Measurements from ENCODE around the gene CTDP1.

The CTDP1 gene, protein sequence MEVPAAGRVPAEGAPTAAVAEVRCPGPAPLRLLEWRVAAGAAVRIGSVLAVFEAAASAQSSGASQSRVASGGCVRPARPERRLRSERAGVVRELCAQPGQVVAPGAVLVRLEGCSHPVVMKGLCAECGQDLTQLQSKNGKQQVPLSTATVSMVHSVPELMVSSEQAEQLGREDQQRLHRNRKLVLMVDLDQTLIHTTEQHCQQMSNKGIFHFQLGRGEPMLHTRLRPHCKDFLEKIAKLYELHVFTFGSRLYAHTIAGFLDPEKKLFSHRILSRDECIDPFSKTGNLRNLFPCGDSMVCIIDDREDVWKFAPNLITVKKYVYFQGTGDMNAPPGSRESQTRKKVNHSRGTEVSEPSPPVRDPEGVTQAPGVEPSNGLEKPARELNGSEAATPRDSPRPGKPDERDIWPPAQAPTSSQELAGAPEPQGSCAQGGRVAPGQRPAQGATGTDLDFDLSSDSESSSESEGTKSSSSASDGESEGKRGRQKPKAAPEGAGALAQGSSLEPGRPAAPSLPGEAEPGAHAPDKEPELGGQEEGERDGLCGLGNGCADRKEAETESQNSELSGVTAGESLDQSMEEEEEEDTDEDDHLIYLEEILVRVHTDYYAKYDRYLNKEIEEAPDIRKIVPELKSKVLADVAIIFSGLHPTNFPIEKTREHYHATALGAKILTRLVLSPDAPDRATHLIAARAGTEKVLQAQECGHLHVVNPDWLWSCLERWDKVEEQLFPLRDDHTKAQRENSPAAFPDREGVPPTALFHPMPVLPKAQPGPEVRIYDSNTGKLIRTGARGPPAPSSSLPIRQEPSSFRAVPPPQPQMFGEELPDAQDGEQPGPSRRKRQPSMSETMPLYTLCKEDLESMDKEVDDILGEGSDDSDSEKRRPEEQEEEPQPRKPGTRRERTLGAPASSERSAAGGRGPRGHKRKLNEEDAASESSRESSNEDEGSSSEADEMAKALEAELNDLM

DNA sequence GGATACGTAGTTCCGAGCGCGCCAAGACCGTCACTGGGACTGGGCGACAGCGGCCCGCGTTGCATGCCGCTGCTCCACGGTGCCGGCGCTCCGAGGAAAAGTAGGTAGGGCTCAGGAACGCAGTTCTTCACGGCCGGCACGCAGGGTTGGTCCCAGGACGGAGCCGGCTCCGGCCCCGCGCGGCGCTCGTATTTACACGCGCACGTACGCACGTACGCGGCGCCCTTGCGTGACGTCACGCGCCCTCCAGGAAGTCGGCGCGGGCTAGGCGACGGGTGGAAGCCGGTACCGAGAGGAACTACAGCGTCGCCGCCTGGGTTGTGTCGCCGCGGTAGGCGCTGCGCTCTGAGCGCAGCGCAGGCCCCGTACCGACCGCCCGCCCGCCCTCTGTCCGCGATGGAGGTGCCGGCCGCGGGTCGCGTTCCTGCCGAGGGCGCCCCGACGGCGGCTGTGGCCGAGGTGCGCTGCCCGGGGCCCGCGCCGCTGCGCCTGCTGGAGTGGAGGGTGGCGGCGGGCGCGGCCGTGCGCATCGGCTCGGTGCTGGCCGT lies at the start of gene CTDP1:
Gene CTDP1 (plus strand): TSS at position 252 of the 548 bp plus-strand sequence. CDS start 145 bp downstream, at position 397.
- peak; percentile 95 for DNase-seq (ENCODE audit: low read depth)

DNA sequence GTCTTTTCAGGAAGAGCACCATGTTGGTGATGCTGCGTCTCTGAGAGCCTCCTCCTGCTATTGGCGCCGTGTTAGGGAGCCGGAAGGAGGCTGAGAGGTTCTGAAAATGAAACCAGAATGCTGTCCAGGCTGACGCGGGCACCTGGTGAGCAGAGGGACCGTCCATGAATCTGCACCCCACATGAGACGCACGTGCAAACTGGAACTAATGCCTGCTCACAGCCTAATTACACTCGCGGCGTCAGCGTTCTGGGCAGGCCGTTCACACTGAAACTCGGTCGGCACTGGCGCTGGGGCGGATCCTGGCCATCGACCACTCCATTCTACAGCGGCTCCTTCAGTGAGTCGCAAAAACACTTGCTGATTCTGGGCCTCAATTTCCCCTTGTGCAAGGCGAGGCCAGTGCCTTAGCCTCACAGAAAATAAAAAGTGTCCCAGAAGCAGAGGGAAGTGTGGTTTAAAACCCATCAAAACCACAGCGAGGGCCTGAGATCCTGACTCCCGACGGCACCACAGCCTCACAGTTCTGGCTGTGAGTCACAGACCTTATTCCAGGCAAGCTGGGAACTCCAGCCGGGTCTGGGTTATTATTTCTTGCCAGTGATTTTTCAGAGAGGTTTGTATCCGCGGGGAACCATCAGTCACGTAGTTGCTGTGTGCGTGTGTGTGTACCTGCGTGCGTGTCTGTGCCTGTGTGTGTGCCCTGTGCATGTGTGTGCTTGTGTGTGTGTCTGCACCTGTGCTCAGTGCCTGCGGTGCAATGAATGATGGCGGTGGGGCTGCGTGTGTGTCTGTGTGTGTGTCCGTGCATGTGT lies 49.1 kb upstream of the CTDP1 start:
- DNase-seq (ENCODE audit: low read depth) = no peak

DNA sequence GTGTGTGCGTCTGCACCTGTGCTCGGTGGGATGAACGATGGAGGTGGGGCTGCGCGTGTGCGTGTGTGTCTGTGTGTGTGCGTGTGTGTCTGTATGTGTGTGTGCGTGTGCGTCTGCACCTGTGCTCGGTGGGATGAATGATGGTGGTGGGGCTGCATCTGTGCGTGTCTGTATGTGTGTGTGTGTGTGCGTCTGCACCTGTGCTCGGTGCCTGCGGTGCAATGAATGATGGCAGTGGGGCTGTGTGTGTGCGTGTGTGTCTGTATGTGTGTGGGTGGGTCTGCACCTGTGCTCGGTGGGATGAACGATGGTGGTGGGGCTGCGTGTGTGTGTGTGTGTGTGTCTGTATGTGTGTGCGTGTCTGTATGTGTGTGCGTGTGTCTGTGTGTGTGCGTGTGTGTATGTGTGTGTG lies 48.5 kb upstream of the CTDP1 start:
- no peak for DNase-seq (ENCODE audit: low read depth)

DNA sequence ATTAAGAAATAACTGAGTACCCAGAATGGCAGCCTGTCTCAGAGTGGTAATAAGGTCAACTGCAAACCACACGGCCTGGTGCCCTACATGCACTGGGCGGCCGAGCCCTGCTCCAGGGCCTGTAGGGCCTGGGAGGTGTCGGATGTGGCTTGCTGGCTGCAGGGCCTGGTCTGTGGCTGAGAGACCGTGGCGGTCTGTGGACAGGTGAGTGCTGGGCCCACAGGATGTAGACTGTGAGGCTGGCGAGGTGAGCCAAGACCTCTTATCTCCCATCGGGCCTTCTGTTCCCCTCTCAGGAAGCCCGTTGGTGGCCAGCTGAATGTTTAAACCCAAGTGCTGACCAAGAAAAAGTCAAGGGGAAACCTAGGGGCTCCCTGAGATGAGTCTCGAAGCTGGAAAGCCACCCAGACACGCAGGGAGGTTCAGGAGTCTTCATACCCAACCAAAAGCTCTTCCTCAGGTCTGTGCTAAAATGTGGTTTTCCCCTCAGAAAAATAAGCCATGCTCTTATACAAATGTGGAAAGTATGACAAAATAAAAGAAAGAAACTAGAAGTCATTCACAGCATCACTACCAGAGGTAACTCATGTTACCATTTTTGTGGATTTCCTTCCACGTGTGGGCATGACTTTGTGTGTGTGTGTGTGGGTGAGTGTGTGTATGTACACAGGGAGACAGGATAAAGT lies 47.7 kb upstream of the CTDP1 start:
- no peak for DNase-seq (ENCODE audit: low read depth)

DNA sequence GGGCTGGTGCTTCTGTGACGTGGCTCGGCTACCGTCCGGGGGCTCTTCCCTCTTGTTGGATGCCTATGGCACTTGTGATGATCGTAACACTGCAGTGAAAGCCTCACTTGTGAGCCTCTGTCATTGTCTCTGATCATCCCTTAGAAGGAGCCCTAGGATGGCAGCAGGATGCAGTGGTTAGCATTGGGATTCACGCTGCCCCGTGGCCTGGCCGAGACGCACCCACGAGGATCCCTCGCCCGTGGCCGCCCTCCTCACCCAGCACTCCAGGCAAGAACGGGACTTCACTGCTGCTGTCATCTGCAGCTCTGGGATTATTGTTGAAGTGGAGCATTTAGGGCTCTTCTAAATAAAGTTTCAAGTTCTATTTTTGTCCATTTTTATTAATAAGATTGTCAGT lies 46.8 kb upstream of the CTDP1 start:
- no peak for DNase-seq (ENCODE audit: low read depth)

DNA sequence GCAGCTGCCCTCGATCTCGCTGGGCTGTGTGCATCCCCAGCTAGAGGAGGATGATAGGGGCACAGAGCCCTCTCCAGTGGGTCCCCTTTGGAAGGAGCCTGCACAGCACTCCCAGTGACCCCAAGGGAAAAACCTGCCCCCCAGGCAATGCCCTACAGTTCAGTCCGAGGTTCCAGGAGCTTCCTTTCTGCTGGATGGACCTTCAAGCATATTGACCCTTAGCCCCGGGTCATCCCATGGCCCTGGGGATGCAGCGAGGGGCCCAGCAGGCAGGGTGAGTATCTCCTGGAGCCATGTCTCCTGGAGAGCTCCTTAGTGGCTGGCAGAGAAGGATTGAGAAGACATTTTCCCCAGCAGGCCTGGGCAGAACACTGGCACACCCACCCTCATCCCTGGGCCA lies 45.4 kb upstream of the CTDP1 start:
- no peak for DNase-seq (ENCODE audit: low read depth)

DNA sequence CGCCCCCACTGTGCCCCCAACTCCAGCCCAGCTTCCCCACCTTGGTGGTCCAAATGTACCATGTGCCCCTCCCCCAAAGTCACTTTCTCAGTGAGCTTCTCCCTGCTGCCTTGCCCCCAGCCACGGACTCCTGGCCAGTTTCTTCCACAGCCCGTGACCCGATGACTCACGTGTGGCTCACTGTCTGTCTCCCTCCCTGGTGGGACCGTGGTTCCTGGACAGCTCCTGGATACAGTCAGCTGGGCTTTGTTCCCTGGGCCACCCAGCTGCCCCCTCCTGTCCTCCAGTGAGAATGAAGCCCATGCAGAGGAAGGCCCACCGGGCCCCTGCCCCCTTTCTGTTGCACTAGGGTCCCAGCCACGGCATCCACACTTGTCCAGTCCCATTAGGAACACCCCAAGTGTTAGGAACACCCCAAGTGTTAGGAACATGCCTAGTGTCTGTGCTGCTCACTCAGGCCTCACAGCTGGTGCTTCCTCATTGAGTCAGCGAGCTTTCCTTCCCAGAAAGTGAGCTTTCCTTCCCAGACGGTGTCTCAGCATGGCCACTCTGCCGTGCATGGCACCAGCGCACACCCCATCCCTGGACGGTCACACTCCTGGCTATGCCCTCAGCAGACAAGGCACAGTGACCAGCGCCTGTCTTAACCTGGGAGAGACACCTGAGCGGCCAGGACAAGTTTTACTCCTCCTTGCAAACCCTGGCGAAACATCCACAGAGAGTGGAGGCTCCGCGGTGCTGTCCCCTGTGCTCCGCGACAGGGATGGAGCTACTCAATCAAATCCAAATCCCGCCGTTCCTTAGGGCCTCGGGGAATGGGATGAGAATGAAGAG lies 44.8 kb upstream of the CTDP1 start:
- DNase-seq (ENCODE audit: low read depth) = peak; percentile 16

DNA sequence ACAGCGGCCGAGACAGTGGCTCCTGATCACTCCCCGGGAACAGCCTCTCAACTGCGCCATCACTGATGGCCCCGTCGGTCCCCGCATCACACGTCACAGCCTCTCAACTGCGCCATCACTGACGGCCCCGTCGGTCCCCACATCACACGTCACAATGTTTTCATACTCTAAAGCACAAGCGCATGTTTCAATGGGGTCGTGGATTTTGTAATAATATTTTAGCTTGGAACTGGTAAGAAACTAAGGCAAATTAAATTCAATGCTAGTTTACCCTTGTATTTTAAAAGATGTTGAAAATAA lies 44.2 kb upstream of the CTDP1 start:
- no peak for DNase-seq (ENCODE audit: low read depth)

DNA sequence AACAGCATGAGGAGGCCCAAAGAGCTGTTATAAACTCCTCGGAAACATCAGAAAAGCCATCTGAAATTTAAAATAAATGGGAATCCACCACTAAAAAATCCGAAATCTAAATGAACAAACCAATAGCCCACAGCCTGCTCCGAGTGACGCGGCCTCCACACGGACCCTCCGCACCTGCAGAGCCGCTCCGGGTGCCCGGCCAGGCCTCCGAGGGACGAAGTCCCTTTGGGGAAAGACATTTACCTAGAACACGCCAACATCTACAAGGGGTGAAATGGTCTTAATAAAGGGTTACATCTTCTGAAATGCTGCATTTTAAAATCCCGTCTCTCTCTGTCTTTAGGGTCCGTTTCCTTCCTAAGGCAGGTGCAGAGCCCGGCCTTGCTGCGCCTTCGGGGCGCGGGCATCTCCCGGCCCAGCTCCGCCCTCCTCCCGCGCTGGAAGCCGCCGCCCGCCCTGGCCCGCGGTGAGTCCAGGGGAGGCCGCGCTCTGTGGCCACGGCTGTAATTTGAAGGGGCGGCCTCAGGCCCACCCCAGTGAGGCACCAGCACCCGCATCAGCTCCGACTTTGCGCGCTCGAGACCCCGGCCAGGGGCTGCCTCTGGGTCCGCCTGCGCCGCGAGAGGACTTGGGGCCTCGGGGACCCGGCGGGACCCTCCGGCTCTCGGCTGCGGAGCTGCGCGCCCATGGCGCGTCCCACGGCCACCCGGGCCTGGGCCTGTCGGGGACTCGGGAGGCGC lies 42.3 kb upstream of the CTDP1 start:
- no peak for DNase-seq (ENCODE audit: low read depth)

DNA sequence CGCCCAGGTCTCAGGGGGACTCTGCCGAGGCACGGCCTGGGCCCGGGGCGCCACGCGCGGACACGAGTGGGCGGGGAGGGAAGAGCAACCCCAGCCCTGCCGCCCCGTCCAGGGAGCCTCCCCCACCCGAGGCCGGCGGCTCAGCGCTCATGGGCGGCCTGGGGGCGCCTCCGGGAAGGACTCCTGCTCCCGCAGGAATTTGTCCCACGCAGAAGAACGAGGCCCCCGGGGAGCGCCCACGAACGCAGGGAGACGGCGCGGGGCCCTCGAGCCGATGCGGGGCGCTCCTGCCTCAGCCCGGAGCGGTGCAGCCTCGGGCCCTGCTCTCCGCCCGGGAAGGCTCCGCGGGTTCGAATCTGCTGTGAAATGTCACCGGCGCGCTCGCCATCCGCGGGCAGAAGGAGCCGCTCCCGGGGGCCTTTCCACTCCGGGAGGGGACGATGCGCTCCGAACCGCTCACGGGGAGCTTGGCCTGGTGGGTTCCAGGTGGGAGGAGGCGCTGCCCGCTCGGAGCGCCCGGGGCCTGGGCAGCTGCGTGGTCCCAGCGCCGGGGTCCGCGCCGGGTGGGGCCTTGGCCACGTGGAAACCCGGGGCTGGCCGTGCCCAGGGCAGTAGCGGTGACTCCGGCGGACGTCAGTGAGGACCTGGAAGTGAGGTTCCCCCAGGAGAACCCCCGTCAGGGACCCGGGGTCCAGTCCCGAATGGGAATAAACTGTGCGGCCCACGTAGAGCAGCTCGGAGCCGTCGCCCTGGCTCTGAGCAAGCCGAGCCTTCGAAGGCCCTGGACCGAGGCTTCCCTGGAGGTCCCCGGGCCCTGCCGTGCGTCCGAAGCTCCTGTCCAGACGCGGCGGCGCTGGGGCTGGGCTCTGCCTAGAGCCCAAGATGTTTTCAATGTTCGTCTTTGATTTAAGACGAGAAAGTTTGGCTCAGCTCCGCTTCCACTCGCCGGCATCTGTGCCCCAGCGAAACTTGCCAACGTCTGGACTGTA lies 41.4 kb upstream of the CTDP1 start:
- DNase-seq (ENCODE audit: low read depth) = no peak

DNA sequence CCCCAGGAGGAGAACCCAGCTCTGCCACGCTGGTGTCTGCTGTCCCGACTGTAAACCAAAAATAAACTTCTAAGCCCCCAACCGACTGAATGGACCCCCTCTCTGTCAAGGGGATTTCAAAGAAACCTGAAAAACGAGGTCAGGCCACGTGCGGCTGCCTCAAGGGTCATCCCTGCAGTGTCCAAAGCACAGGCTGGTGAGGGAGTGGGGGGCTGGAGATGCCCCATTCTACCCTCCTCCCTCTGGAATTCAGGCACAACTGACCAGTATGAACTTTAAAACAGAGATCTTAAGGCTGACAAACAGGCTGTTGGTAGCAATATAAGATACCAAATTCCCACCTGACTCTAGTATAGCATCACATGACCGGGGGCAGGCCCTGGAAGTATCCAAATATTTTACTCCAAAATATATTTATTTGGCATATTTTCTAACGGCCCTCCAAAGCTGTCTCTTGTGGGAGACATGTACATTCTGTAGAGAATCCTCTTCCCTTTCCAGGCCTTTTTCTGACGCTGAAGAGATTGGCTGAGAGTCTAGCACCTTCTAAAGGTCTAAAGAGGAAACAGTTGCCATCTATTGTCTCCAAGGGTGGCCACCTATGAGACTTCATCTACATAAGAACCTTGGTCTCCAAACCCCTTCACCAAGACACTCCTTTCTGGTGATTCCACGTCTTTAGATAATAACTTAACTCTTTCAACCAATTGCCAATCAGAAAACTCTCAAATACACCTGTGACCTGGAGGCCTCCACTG lies 40.4 kb upstream of the CTDP1 start:
- no peak for DNase-seq (ENCODE audit: low read depth)

DNA sequence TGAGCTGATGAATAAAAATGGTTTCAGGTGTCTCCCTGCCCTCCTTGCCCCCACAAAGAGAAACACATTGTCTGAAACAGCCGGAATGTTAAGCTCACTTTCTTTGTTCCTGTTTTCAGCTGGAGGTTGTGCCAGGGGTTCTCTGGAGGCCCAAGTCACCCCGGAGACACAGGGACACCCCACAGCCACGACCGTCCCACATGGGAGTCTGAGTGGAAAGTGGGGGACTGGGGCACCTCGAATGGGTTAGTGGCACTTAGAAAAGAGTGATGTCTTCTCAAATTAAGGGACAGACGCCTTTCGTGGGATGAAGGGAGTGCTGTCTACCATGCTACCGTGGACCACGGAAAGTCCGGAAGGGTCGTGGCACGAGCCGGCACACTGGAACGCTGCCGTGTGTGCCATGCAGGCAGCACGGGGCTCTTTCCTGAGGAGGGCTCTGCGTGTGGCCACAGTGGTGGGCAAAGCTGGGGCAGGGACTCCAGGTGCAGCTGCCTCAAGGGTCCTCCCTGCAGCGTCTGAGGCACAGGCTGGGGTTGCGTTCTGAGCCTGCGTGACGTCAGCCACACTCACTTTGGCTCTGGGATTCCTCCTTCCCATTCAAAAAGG lies 39.4 kb upstream of the CTDP1 start:
- no peak for DNase-seq (ENCODE audit: low read depth)

DNA sequence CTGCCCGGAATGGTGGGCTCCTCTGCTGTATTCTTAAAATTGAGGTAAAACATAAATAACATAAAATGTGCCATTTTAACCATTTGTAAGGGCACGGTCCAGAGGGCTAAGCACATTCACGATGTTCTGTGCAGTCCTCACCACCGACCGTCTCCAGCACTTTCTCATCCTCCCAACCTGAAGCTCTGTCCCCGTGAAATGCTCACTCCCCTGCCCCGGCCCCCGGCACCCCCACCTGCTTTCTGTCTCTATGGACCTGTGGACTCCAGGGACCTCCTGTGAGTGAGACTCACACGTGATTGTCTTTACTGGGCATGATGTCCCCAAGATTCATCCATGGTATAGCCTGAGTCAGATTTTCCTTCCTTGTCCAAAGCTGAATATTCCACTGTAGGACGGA lies 38.7 kb upstream of the CTDP1 start:
- DNase-seq (ENCODE audit: low read depth) = no peak

DNA sequence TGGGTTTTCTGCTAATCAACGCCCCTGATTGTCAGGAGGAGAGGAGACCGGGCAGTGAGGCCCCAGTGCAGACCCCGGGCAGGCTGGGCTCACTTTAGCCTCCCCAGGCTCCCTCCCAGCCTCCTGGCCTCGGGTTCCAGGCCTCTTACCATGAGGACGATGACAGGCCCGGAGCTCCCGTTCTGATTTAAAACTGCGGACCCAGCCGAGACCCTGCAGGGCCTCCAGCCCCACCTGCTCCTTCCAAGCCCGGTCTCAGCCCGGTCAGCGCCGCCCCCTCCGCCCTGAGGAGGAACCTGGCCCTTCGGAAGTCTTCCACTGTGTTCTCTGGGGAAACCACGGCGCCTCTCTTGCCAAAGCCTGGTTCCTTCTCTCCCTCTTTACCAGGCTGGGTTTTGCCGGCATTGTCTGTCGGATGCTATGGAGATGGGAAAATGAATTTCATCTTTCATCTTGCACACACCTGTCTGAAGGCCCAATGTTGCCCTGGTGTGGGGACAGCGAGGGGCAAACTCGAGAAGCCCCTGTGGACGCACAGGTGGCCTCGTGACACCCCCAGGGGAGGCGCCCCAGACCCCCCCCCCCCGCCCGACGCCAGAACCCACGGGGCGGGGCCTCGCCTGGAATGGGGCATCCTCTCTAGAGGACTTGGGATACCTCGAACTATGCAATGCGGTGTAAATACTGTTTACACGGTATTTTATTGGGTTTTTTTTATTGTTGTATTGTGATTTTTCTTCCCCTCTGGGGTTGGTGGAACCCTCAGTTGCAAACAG lies 37.7 kb upstream of the CTDP1 start:
- DNase-seq (ENCODE audit: low read depth) = no peak

DNA sequence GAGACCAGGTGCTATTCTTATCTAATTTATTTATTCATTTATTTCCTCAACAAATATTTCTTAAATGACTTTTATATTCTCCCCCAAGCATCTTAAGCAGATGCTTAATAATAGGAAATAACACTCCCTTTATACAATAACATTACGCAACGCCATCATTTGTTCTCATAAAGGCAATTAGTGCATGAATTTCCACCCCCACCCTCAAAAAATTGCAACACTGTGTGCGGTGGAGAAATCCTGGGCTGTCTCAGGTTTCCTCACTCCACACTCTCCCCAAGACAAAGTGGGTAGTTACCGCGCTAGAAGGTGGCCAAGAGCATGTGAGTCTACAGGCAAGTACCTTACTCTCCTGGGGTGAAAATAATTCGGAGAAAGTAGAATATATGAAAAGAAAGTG lies 37.0 kb upstream of the CTDP1 start:
- DNase-seq (ENCODE audit: low read depth) = peak; percentile 65
